ENCODE measurements around the gene AFAP1L2.

GRCh38 chr10:114291076-114291475 lies 113.2 kb downstream of the AFAP1L2 start:
- TF ChIP-seq POLR2AphosphoS5 (IDR thresholded peaks at IDR 0.05; ENCODE audit: low read depth, low read length): no peak
- TF ChIP-seq POLR2A (IDR thresholded peaks at IDR 0.05; ENCODE audit: low read depth, low read length): no peak
- no peak for TF ChIP-seq TAF1 (IDR thresholded peaks at IDR 0.05; ENCODE audit: borderline replicate concordance, low read depth, low read length)
